Neural cell (in vitro differentiated cells): Measurements from ENCODE around the gene TFPI.

Experiments
- EP300 ChIP-seq: fragments of 450-650 bp; conservative IDR thresholded peaks from 2 replicates; pipeline ENCODE4 v1.6.1; 2014; ENCODE audit warnings: antibody characterized with exemption, mild to moderate bottlenecking, moderate library complexity; ENCODE audit not compliant: poor library complexity, severe bottlenecking
- MXI1 ChIP-seq: fragments of 450-650 bp; conservative IDR thresholded peaks from 2 replicates; pipeline ENCODE4 v1.6.1; 2014; ENCODE audit warnings: antibody characterized with exemption, mild to moderate bottlenecking; ENCODE audit not compliant: poor library complexity, severe bottlenecking

GRCh38 chr2:187576906-187577305, 22.7 kb upstream of the TFPI start:
- TF ChIP-seq EP300 (no peak), MXI1 (no peak)
